Nephron progenitor cell (in vitro differentiated cells): ENCODE data around the gene ADAMTS13.

ENCODE experiments used
- DNase-seq: peaks from one replicate; pipeline ENCODE4 v3.0.0; 2021
- H3K27ac Mint-ChIP-seq: 2 replicates; pipeline ENCODE4 v1.8.0; 2021; ENCODE audit warnings: mild to moderate bottlenecking, moderate library complexity, mixed read lengths
- H3K27me3 Mint-ChIP-seq: 2 replicates; pipeline ENCODE4 v1.8.0; 2021; ENCODE audit warnings: mild to moderate bottlenecking, low read depth, mixed read lengths; ENCODE audit not compliant: poor library complexity
- H3K36me3 Mint-ChIP-seq: 2 replicates; pipeline ENCODE4 v1.8.0; 2021; ENCODE audit warnings: low read depth, mixed read lengths
- H3K4me1 Mint-ChIP-seq: 2 replicates; pipeline ENCODE4 v1.8.0; 2021; ENCODE audit warnings: mixed read lengths
- H3K4me3 Mint-ChIP-seq: 2 replicates; pipeline ENCODE4 v1.8.0; 2021; ENCODE audit warnings: mild to moderate bottlenecking, moderate library complexity, mixed read lengths
- H3K9me3 Mint-ChIP-seq: 2 replicates; pipeline ENCODE4 v1.8.0; 2021; ENCODE audit warnings: mild to moderate bottlenecking, moderate library complexity, mixed read lengths
- CTCF ChIP-seq: fragments of 200-600 bp; sonication (generic); IDR thresholded peaks from 2 replicates; pipeline ENCODE4 v1.5.0; 2021; ENCODE audit warnings: antibody characterized with exemption

Gene ADAMTS13

GRCh38 chr9:133439337-133439736 lies 17.2 kb downstream of the ADAMTS13 start:
- Mint-ChIP-seq H3K9me3 (no peaks in the 10 kb centered on the region), H3K4me3 (no peak overlapping the region), H3K36me3 (no peaks in the 10 kb centered on the region), H3K4me1 (peaks cover 12% of the 10 kb centered on the region), H3K27ac (no peak overlapping the region), H3K27me3 (peaks cover 3% of the 10 kb centered on the region)
- TF ChIP-seq CTCF = no peak
- DNase-seq = no peak

- no peak for DNase-seq
- no peak for TF ChIP-seq CTCF
- Mint-ChIP-seq H3K36me3 (no peaks in the 10 kb centered on the region), H3K27me3 (peaks cover 6% of the 10 kb centered on the region), H3K4me1 (peaks cover 12% of the 10 kb centered on the region), H3K9me3 (no peaks in the 10 kb centered on the region), H3K4me3 (no peak overlapping the region), H3K27ac (no peak overlapping the region)
These were observed 18.7 kb downstream of the ADAMTS13 start for GRCh38 chr9:133440874-133441273.

- TF ChIP-seq CTCF = no peak
- no peaks in the 10 kb centered on the region for H3K9me3 Mint-ChIP-seq
- peaks cover 18% of the 10 kb centered on the region for H3K4me1 Mint-ChIP-seq
- H3K27me3 Mint-ChIP-seq = peaks cover 9% of the 10 kb centered on the region
- H3K27ac Mint-ChIP-seq = no peak overlapping the region
- no peak for DNase-seq
- H3K36me3 Mint-ChIP-seq = no peaks in the 10 kb centered on the region
- H3K4me3 Mint-ChIP-seq = no peak overlapping the region
These were observed 19.4 kb downstream of the ADAMTS13 start for GRCh38 chr9:133441571-133441970.

- no peak for DNase-seq
- H3K36me3 Mint-ChIP-seq = no peaks in the 10 kb centered on the region
- no peaks in the 10 kb centered on the region for H3K9me3 Mint-ChIP-seq
- H3K4me1 Mint-ChIP-seq = peaks cover 18% of the 10 kb centered on the region
- H3K4me3 Mint-ChIP-seq = no peak overlapping the region
- TF ChIP-seq CTCF = no peak
- peaks cover 9% of the 10 kb centered on the region for H3K27me3 Mint-ChIP-seq
- no peak overlapping the region for H3K27ac Mint-ChIP-seq
These were observed 21.1 kb downstream of the ADAMTS13 start for GRCh38 chr9:133443248-133443647.

GRCh38 chr9:133443982-133444381 lies 21.8 kb downstream of the ADAMTS13 start:
- Mint-ChIP-seq H3K27ac (no peak overlapping the region), H3K9me3 (no peaks in the 10 kb centered on the region), H3K36me3 (no peaks in the 10 kb centered on the region), H3K4me3 (no peak overlapping the region), H3K4me1 (peaks cover 18% of the 10 kb centered on the region), H3K27me3 (peaks cover 9% of the 10 kb centered on the region)
- no peak for TF ChIP-seq CTCF
- no peak for DNase-seq

- H3K4me3 Mint-ChIP-seq = no peak overlapping the region
- no peak for DNase-seq
- H3K4me1 Mint-ChIP-seq = peaks cover 18% of the 10 kb centered on the region
- H3K9me3 Mint-ChIP-seq = no peaks in the 10 kb centered on the region
- H3K36me3 Mint-ChIP-seq = no peaks in the 10 kb centered on the region
- no peak overlapping the region for H3K27ac Mint-ChIP-seq
- no peak for TF ChIP-seq CTCF
- H3K27me3 Mint-ChIP-seq = peaks cover 6% of the 10 kb centered on the region
These were observed 23.3 kb downstream of the ADAMTS13 start for GRCh38 chr9:133445293-133445969.
